Measurements from ENCODE around the gene ANGPTL7.

ANGPTL7 gene

GRCh38 chr1:11145741-11146140, 43.4 kb upstream of the ANGPTL7 start:
- no peak for DNase-seq (ENCODE audit: low spot score)
- in situ Hi-C loops (cut with MboI; ENCODE audit: low pct_unique_long_range_greater_than_20kb, low sequenced_read_pairs, unreplicated experiment): no loop called here
- no peak for TF ChIP-seq CTCF (IDR thresholded peaks at IDR 0.05; ENCODE audit: extremely low read depth, insufficient read depth, missing control alignments)

GRCh38 chr1:11147197-11147770, 41.9 kb upstream of the ANGPTL7 start:
- in situ Hi-C loops (cut with MboI; ENCODE audit: low pct_unique_long_range_greater_than_20kb, low sequenced_read_pairs, unreplicated experiment): no loop called here
- DNase-seq (ENCODE audit: low spot score): no peak
- no peak for TF ChIP-seq CTCF (IDR thresholded peaks at IDR 0.05; ENCODE audit: extremely low read depth, insufficient read depth, missing control alignments)

GRCh38 chr1:11150326-11150725, 38.8 kb upstream of the ANGPTL7 start:
- no peak for DNase-seq (ENCODE audit: low spot score)
- TF ChIP-seq CTCF (IDR thresholded peaks at IDR 0.05; ENCODE audit: extremely low read depth, insufficient read depth, missing control alignments): no peak
- in situ Hi-C loops (cut with MboI; ENCODE audit: low pct_unique_long_range_greater_than_20kb, low sequenced_read_pairs, unreplicated experiment): no loop called here

- no peak for DNase-seq (ENCODE audit: low spot score)
- no peak for TF ChIP-seq CTCF (IDR thresholded peaks at IDR 0.05; ENCODE audit: extremely low read depth, insufficient read depth, missing control alignments)
- in situ Hi-C loops (cut with MboI; ENCODE audit: low pct_unique_long_range_greater_than_20kb, low sequenced_read_pairs, unreplicated experiment): no loop called here
Measured at GRCh38 chr1:11151114-11151513, 38.0 kb upstream of the ANGPTL7 start.

GRCh38 chr1:11151826-11152612, 37.1 kb upstream of the ANGPTL7 start:
- no peak for DNase-seq (ENCODE audit: low spot score)
- in situ Hi-C loops (cut with MboI; ENCODE audit: low pct_unique_long_range_greater_than_20kb, low sequenced_read_pairs, unreplicated experiment): no loop called here
- no peak for TF ChIP-seq CTCF (IDR thresholded peaks at IDR 0.05; ENCODE audit: extremely low read depth, insufficient read depth, missing control alignments)

GRCh38 chr1:11152755-11153154, 36.4 kb upstream of the ANGPTL7 start:
- in situ Hi-C loops (cut with MboI; ENCODE audit: low pct_unique_long_range_greater_than_20kb, low sequenced_read_pairs, unreplicated experiment): no loop called here

More at GRCh38 chr1:11152755-11153154, 36.4 kb upstream of the ANGPTL7 start:
- DNase-seq (ENCODE audit: low spot score): no peak
- TF ChIP-seq CTCF (IDR thresholded peaks at IDR 0.05; ENCODE audit: extremely low read depth, insufficient read depth, missing control alignments): no peak
